ENCODE data around the gene OR6C65.
"Not testable (repeated sequence)": the region's sequence is repeated elsewhere in the genome, so short reads cannot be mapped to it uniquely, and the experiment has no call there.

The OR6C65 gene

GRCh38 chr12:55396326-55396725 lies 4.0 kb upstream of the OR6C65 start:
- no peak overlapping the region for H3K27ac ChIP-seq
- TF ChIP-seq ZFX (IDR thresholded peaks at IDR 0.05; ENCODE audit: borderline replicate concordance), result no peak
- TF ChIP-seq CTCF (IDR thresholded peaks at IDR 0.05), result no peak

GRCh38 chr12:55407866-55408265 lies 7.5 kb downstream of the OR6C65 start:
- no peak overlapping the region for H3K27ac ChIP-seq
- TF ChIP-seq ZFX (IDR thresholded peaks at IDR 0.05; ENCODE audit: borderline replicate concordance) (no peak), CTCF (IDR thresholded peaks at IDR 0.05) (no peak)

DNA sequence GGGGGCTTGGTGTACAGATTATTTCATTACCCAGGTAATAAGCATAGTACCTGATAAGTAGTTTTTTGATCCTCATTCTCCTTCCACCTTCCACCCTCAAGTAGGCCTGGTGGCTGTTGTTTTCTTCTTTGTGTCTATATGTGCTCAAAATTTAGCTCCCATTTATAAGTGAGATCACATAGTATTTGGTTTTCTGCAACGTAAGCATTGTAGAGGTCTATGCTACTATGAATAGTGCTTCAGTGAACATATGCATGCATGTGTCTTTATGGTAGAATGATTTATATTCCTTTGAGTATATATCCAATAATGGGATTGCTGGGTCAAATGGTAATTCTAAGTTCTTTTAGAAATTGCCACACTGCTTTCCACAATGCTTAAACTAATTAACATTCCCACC lies 8.8 kb downstream of the OR6C65 start:
- H3K27ac ChIP-seq, result not testable (repeated sequence)

DNA sequence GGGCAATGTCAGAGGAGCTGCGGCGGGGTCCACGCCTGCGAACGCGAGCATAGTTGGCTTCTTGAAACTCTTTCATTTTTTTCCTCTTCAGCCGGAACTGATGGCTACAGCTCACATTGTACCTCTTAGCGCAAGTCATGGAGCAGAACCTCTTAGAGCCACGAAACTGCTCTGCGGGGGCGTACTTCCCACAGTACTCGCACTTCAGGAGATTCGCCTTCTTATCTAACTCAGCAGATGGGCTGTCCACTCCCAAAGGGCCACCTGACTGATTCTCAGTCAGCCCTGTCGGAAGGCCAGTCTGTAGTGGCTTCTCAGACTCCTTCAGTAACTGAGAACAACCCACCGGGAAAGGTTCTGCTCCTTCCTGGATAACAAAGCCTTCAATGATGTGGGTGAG lies 11.8 kb downstream of the OR6C65 start:
- not testable (repeated sequence) for H3K27ac ChIP-seq

GRCh38 chr12:55413498-55414388 lies 13.4 kb downstream of the OR6C65 start:
- not testable (repeated sequence) for H3K27ac ChIP-seq
- TF ChIP-seq CTCF (IDR thresholded peaks at IDR 0.05), result peak; percentile 12; the same call in 1 of the 2 replicates

- not testable (repeated sequence) for H3K27ac ChIP-seq
These were observed 14.1 kb downstream of the OR6C65 start for GRCh38 chr12:55414396-55414823.

DNA sequence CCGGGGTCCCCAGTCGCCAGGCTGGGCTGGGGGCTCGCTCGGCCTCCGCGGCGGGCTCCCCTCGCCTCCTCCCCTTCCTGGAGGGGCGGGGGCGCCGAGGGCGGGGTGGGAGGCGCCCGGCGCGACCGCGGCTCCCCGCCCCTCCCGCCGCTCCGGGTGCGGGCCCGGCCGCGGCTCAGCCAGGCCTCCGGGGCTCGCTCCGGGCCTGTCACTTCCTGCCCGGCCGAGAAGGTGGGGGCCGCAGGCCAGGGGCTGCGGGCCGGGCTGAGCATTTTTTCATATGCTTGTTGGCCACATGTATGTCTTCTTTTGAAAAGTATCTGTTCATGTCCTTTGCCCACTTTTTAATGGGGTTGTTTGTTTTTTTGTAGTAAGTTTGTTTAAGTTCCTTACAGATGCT lies 14.6 kb downstream of the OR6C65 start:
- not testable (repeated sequence) for H3K27ac ChIP-seq

DNA sequence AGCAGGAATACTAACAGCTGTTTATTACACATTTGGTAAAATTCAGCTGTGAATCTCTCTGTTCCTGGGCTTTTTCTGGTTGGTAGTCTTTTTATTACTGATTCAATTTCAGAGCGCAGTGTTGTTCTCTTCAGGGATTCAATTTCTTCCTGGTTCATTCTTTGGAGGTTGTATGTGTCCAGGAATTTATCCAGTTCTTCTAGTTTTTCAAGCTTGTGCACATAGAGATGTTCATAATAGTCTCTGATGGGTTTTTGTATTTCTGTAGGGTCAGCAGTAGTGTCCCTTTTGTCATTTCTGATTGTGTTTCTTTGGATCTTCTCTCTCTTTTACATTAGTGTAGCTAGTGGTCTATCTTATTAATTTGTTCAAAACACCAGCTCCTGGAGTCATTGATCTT lies 16.6 kb downstream of the OR6C65 start:
- TF ChIP-seq CTCF (IDR thresholded peaks at IDR 0.05) (no peak), ZFX (IDR thresholded peaks at IDR 0.05; ENCODE audit: borderline replicate concordance) (no peak)
- no peak overlapping the region for H3K27ac ChIP-seq

- TF ChIP-seq CTCF (IDR thresholded peaks at IDR 0.05), result no peak
- no peak for TF ChIP-seq ZFX (IDR thresholded peaks at IDR 0.05; ENCODE audit: borderline replicate concordance)
- H3K27ac ChIP-seq, result no peak overlapping the region
These were observed 20.1 kb downstream of the OR6C65 start for GRCh38 chr12:55420307-55420962.

Data from 22Rv1 (cell line).